ENCODE data around the gene SLC38A3. TPM values are rescaled to one million over a fixed set of nuclear protein-coding genes. Genes with fewer than 3 reads are reported as not detected.
A peak's percentile ranks its signal among the peaks of the same experiment; 100 is the strongest.

Gene SLC38A3
- total RNA-seq, 4 donors from 2014 or later, result 0.11 to 0.39 TPM; not detected in 2

DNA sequence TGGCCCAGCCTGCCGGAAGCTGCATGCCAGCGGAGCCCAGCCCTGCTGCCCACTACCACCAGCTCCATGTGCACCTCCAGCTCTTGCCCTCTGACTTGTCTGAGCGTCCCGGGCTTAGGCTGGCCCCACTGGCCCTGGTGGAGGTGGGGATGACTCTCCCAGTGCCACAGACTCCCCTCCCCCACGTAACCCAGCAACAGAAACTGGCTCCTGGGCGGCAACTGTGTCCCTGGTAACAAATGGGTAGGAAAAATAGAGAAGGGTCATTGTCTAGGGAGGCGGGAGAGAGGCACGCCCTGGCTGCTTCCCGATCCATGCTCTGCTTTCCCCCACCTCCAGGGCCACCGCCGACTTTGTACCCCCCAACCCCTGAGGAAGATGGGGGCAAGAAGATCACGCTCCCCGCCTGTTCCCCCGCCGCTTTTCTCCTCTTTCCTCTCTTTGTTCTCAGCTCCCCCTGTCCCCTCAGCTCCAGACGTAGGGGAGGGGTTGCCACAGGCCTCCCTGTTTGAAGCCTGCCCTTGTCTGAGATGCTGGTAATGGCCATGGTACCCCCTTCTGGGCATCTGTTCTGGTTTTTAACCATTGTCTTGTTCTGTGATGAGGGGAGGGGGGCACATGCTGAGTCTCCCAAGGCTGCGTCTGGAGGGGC lies 53.1 kb downstream of the SLC38A3 start:
- 54% methylated on average over 12 of the region's 17 CpGs for WGBS
- H3K27ac ChIP-seq (replicated peaks in 1 of 4), result peak overlapping the region; percentile 93 to 100 (median 96)
- H3K4me3 ChIP-seq, result no peak overlapping the region
- no peaks in the 10 kb centered on the region for H3K27me3 ChIP-seq
- no peak for DNase-seq (ENCODE audit: extremely low spot score)
- H3K9me3 ChIP-seq, result no peaks in the 10 kb centered on the region
- intact Hi-C loops (cut with DNase I), result loop anchor here (2.0 kb wide), 1 partner anchor 15 kb away; no protein-coding TSS in a partner anchor
- H3K4me1 ChIP-seq, result peaks cover 60 to 93% (median 87%) of the 10 kb centered on the region in 4 donors
- TF ChIP-seq CTCF (IDR thresholded peaks at IDR 0.05) (no peak), POLR2A (IDR thresholded peaks at IDR 0.05; ENCODE audit: low read depth) (no peak), POLR2AphosphoS5 (IDR thresholded peaks at IDR 0.05) (no peak), EP300 (IDR thresholded peaks at IDR 0.05) (no peak)
- peaks cover 32 to 59% (median 56%) of the 10 kb centered on the region in 4 donors for H3K36me3 ChIP-seq

- 84% methylated on average over 16 of the region's 16 CpGs for WGBS
- Histone ChIP-seq H3K27ac (replicated peaks in 1 of 4) (peak overlapping the region; percentile 93 to 100 (median 96)), H3K36me3 (peaks cover 29 to 51% (median 48%) of the 10 kb centered on the region in 4 donors), H3K4me1 (peaks cover 64 to 93% (median 88%) of the 10 kb centered on the region in 4 donors), H3K9me3 (no peaks in the 10 kb centered on the region), H3K4me3 (no peak overlapping the region), H3K27me3 (no peaks in the 10 kb centered on the region)
- DNase-seq (ENCODE audit: extremely low spot score), result no peak
- no peak for TF ChIP-seq POLR2A (IDR thresholded peaks at IDR 0.05; ENCODE audit: low read depth)
- no peak for TF ChIP-seq POLR2AphosphoS5 (IDR thresholded peaks at IDR 0.05)
- no peak for TF ChIP-seq EP300 (IDR thresholded peaks at IDR 0.05)
- no peak for TF ChIP-seq CTCF (IDR thresholded peaks at IDR 0.05)
- intact Hi-C loops (cut with DNase I), result loop anchor here (2.0 kb wide), 1 partner anchor 14 kb away; no protein-coding TSS in a partner anchor
Measured at GRCh38 chr3:50258979-50259378, 53.9 kb downstream of the SLC38A3 start.

DNA sequence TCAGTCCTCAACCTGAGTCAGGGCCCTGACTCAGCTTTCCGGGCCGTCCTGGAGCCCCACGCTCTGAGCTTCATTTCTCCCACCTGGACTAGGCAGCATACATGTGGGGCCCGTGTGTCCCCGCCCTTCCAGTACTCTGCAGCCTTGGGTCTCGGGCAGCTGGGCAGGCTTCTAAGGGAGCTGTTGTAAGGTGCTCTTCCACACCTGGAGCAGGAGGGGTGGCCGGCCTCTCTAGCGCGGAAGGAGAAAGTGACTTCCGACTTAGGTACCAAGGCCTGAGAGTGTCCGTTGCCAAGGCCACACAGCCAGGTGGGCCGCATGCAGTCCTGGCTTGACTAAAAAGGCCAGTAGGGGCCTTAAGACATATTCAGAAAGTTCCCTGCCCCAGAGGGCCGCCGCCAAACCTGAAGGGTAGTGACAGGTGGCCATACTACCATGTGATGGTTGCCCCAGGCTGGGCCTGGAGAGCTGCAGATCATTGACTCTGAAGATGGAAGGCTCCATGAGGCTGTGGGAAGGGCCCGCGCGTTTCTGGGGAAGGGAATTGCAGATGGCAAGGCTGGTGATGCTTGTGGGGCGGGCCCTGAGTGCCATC lies 54.5 kb downstream of the SLC38A3 start:
- peak overlapping the region; percentile 59 to 69 (median 64) for H3K4me3 ChIP-seq
- peaks cover 64 to 93% (median 88%) of the 10 kb centered on the region in 4 donors for H3K4me1 ChIP-seq
- DNase-seq (ENCODE audit: extremely low spot score), result no peak
- H3K27me3 ChIP-seq, result no peaks in the 10 kb centered on the region
- intact Hi-C loops (cut with DNase I), result loop anchor here (2.0 kb wide), 1 partner anchor 13 kb away; no protein-coding TSS in a partner anchor
- WGBS, result 27% methylated on average over 8 of the region's 18 CpGs
- peaks cover 24 to 46% (median 44%) of the 10 kb centered on the region in 4 donors for H3K36me3 ChIP-seq
- no peaks in the 10 kb centered on the region for H3K9me3 ChIP-seq
- TF ChIP-seq CTCF (IDR thresholded peaks at IDR 0.05) (no peak), POLR2AphosphoS5 (IDR thresholded peaks at IDR 0.05) (no peak), POLR2A (IDR thresholded peaks at IDR 0.05; ENCODE audit: low read depth) (no peak), EP300 (IDR thresholded peaks at IDR 0.05) (no peak)
- peak overlapping the region; percentile 93 to 100 (median 96) for H3K27ac ChIP-seq (replicated peaks in 1 of 4)

- peak overlapping the region; percentile 93 to 100 (median 96) for H3K27ac ChIP-seq (replicated peaks in 1 of 4)
- no peaks in the 10 kb centered on the region for H3K9me3 ChIP-seq
- intact Hi-C loops (cut with DNase I), result no loop called here
- peaks cover 22 to 43% (median 37%) of the 10 kb centered on the region in 4 donors for H3K36me3 ChIP-seq
- no peaks in the 10 kb centered on the region for H3K27me3 ChIP-seq
- H3K4me3 ChIP-seq, result peak overlapping the region; percentile 59 to 69 (median 64)
- TF ChIP-seq CTCF (IDR thresholded peaks at IDR 0.05) (peak in 2 of 3 experiments; percentile 100), EP300 (IDR thresholded peaks at IDR 0.05) (no peak), POLR2A (IDR thresholded peaks at IDR 0.05; ENCODE audit: low read depth) (peak; percentile 24), POLR2AphosphoS5 (IDR thresholded peaks at IDR 0.05) (peak; percentile 88 to 89)
- 2% methylated on average over 13 of the region's 70 CpGs for WGBS
- peak; percentile 96 for DNase-seq (ENCODE audit: extremely low spot score)
- H3K4me1 ChIP-seq, result peaks cover 64 to 93% (median 88%) of the 10 kb centered on the region in 4 donors
Measured at GRCh38 chr3:50260027-50260941, 55.2 kb downstream of the SLC38A3 start.
